HEK293T (cell line): ENCODE measurements around the gene PCNA.

Source experiments
- CTBP1 ChIP-seq: fragments of 450-650 bp; IDR thresholded peaks from 2 replicates; pipeline ENCODE4 v1.6.1; 2016; ENCODE audit warnings: borderline replicate concordance
- FOXK2 ChIP-seq: fragments of 450-650 bp; IDR thresholded peaks from 2 replicates; pipeline ENCODE4 v1.6.1; 2016; ENCODE audit warnings: mild to moderate bottlenecking
- FOXM1 ChIP-seq: fragments of 450-650 bp; IDR thresholded peaks from 2 replicates; pipeline ENCODE4 v1.6.1; 2017; ENCODE audit warnings: mild to moderate bottlenecking, borderline replicate concordance
- LEF1 ChIP-seq: fragments of 450-650 bp; IDR thresholded peaks from 2 replicates; pipeline ENCODE4 v1.6.1; 2017; ENCODE audit warnings: mild to moderate bottlenecking, borderline replicate concordance
- PKNOX1 ChIP-seq: fragments of 450-650 bp; IDR thresholded peaks from 2 replicates; pipeline ENCODE4 v1.6.1; 2016
- SUZ12 ChIP-seq: fragments of 450-650 bp; IDR thresholded peaks from 2 replicates; pipeline ENCODE4 v1.6.1; 2016; ENCODE audit warnings: mild to moderate bottlenecking
- ZNF384 ChIP-seq: fragments of 450-650 bp; IDR thresholded peaks from 2 replicates; pipeline ENCODE4 v1.6.1; 2016

- TF ChIP-seq LEF1: no peak
- no peak for TF ChIP-seq FOXM1
- TF ChIP-seq SUZ12: no peak
- no peak for TF ChIP-seq ZNF384
- no peak for TF ChIP-seq FOXK2
- TF ChIP-seq CTBP1: no peak
- no peak for TF ChIP-seq PKNOX1
Measured at GRCh38 chr20:5080384-5080877, 39.3 kb downstream of the PCNA start.
